Astrocyte (in vitro differentiated cells and primary cell): Measurements from ENCODE around the gene CACNG7. TPM values are rescaled to one million over a fixed set of nuclear protein-coding genes. Genes with fewer than 3 reads are reported as not detected.
A peak's percentile ranks its signal among the peaks of the same experiment; 100 is the strongest.

Experiments used
- DNase-seq: peaks from one replicate; pipeline ENCODE4 v3.0.0-alpha.2; 2010; ENCODE audit warnings: low read depth
- FAIRE-seq: peaks from 2 replicates; lab custom pipeline; 2011; peaks lifted over from hg19 to GRCh38; lab: Jason Lieb, UNC
- H2AFZ ChIP-seq: 2 replicates; pipeline ENCODE4 v1.6.0; 2012; ENCODE audit warnings: low read depth, low read length, inconsistent platforms
- H3K27ac ChIP-seq: 2 replicates; pipeline ENCODE4 v1.5.1; 2011; ENCODE audit warnings: low read depth, low read length, inconsistent platforms
- H3K27me3 ChIP-seq: 2 replicates; pipeline ENCODE4 v1.6.0; 2011; ENCODE audit warnings: low read length, inconsistent platforms; ENCODE audit not compliant: insufficient read depth
- H3K36me3 ChIP-seq: 2 replicates; pipeline ENCODE4 v1.5.1; 2011; ENCODE audit warnings: low read length, inconsistent platforms; ENCODE audit not compliant: insufficient read depth
- H3K4me1 ChIP-seq: 2 replicates; pipeline ENCODE4 v1.5.1; 2011; ENCODE audit warnings: low read length, inconsistent platforms; ENCODE audit not compliant: insufficient read depth
- H3K4me2 ChIP-seq: 2 replicates; pipeline ENCODE4 v1.6.0; 2012; ENCODE audit warnings: low read length, inconsistent platforms
- H3K4me3 ChIP-seq: 2 replicates; pipeline ENCODE4 v1.5.1; 2011; ENCODE audit warnings: low read depth, mild to moderate bottlenecking, low read length, inconsistent platforms; ENCODE audit not compliant: insufficient read depth
- H3K79me2 ChIP-seq: 2 replicates; pipeline ENCODE4 v1.6.0; 2012; ENCODE audit warnings: mild to moderate bottlenecking, low read length, inconsistent platforms; ENCODE audit not compliant: insufficient read depth
- H3K9ac ChIP-seq: 2 replicates; pipeline ENCODE4 v1.6.0; 2012; ENCODE audit warnings: mild to moderate bottlenecking, low read length, inconsistent platforms
- H3K9me3 ChIP-seq: 2 replicates; pipeline ENCODE4 v1.5.1; 2012; ENCODE audit warnings: low read depth, mild to moderate bottlenecking, low read length, inconsistent platforms; ENCODE audit not compliant: insufficient read depth
- H4K20me1 ChIP-seq: 2 replicates; pipeline ENCODE4 v1.6.0; 2012; ENCODE audit warnings: low read length, inconsistent platforms; ENCODE audit not compliant: insufficient read depth
- H3K27ac Mint-ChIP-seq: one replicate; pipeline ENCODE4 v1.8.0; 2021; ENCODE audit warnings: mild to moderate bottlenecking, mixed read lengths; ENCODE audit not compliant: unreplicated experiment
- H3K27me3 Mint-ChIP-seq: one replicate; pipeline ENCODE4 v1.8.0; 2021; ENCODE audit warnings: low read depth, mixed read lengths; ENCODE audit not compliant: unreplicated experiment
- H3K36me3 Mint-ChIP-seq: one replicate; pipeline ENCODE4 v1.8.0; 2021; ENCODE audit warnings: low read depth, mixed read lengths; ENCODE audit not compliant: unreplicated experiment
- H3K4me1 Mint-ChIP-seq: one replicate; pipeline ENCODE4 v1.8.0; 2021; ENCODE audit warnings: low read depth, mixed read lengths; ENCODE audit not compliant: unreplicated experiment
- H3K4me3 Mint-ChIP-seq: one replicate; pipeline ENCODE4 v1.8.0; 2021; ENCODE audit warnings: mild to moderate bottlenecking, moderate library complexity, mixed read lengths; ENCODE audit not compliant: unreplicated experiment
- H3K9me3 Mint-ChIP-seq: one replicate; pipeline ENCODE4 v1.8.0; 2021; ENCODE audit warnings: mild to moderate bottlenecking, mixed read lengths; ENCODE audit not compliant: unreplicated experiment
- EZH2 ChIP-seq: IDR thresholded peaks from 2 replicates; pipeline ENCODE4 v1.6.1; 2012; ENCODE audit warnings: mild to moderate bottlenecking, low read length, inconsistent platforms; ENCODE audit not compliant: insufficient read depth
- total RNA-seq: library from RNA; stranded (reverse); gene quantifications from 2 replicates; pipeline ENCODE4 v1.2.1, GENCODE V29; 2021
- TF ChIP-seq, protein P1 (sequence below): IDR thresholded peaks from 2 replicates; pipeline ENCODE4 v1.5.1; 2011; ENCODE audit warnings: low read depth, mild to moderate bottlenecking, inconsistent platforms, low read length, moderate library complexity; ENCODE audit not compliant: insufficient read depth

Gene CACNG7
- total RNA-seq, 1 donor from 2014 or later, result 3.5 TPM

DNA sequence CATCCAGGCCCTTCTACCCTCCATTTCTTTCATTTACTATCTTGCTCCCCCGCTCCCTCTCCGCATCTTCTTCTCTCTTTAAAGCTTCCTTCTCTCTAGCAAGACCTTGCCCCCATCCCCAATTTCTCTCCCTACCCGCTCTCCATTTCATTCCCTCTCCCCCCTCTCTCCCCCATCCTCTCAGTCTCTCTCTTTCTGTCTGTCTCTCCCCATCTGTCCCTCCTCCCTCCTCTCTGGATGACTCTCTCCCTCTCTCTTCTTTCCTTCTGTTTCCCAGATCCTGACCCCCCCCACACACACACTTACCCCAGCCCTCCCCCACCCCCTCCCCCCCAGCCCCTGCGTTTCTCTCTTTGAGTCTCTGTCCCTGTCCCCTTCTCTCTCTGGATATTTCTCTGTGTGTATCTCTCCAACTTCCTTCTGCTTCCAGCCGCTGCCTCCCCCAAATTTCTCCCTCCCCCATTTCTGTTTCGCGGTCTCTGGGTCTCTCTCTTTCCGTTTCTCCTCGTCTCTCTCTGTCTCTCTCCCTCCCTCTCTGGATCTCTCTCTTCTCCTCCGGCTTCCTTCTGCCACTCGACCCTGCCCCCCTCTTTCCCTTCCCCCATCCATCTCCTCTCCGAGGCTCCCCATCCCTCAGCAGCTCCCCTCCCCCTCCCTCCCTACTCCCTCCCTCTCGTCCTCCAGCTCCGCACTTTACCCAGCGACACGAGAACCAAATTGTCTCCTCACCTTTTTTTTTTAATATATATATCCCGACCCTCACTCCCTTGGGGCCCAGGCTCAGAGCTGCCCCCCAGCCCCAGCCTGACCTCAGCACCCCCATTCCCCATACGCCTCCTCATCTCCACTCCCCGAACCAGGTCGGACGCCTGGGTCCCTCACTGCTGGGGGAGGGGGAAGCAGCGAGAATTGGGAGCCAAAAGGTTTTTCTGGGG lies 50.0 kb downstream of the CACNG7 start:
- no peak overlapping the region for H3K4me3 ChIP-seq
- H3K27ac Mint-ChIP-seq, result no peak overlapping the region

DNA sequence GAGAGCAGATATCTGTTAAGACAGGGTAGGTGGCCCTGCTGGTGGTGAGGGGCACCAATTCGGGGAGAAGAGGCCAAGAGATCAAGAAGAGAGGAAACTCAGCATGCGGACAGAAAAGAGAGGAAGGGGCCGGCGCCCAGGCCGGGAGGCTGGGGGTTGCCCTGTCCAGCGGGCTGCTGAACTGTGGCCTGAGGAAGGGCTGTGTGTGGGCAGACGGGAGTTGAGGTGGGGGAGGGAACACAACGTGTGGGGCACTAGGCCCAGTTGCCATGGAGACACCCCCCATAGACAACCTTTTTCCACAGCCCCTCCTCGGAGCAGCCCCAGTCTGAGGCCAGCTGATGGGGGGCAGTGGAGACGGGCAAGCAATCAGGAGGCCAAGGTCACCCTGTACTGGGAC lies 51.1 kb downstream of the CACNG7 start:
- H3K36me3 Mint-ChIP-seq, result peaks cover 7% of the 10 kb centered on the region
- H3K27ac ChIP-seq, result no peak overlapping the region
- TF ChIP-seq, protein P1, sequence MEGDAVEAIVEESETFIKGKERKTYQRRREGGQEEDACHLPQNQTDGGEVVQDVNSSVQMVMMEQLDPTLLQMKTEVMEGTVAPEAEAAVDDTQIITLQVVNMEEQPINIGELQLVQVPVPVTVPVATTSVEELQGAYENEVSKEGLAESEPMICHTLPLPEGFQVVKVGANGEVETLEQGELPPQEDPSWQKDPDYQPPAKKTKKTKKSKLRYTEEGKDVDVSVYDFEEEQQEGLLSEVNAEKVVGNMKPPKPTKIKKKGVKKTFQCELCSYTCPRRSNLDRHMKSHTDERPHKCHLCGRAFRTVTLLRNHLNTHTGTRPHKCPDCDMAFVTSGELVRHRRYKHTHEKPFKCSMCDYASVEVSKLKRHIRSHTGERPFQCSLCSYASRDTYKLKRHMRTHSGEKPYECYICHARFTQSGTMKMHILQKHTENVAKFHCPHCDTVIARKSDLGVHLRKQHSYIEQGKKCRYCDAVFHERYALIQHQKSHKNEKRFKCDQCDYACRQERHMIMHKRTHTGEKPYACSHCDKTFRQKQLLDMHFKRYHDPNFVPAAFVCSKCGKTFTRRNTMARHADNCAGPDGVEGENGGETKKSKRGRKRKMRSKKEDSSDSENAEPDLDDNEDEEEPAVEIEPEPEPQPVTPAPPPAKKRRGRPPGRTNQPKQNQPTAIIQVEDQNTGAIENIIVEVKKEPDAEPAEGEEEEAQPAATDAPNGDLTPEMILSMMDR, result no peak
- no peak for TF ChIP-seq EZH2
- H3K4me3 ChIP-seq, result no peak overlapping the region
- H3K9ac ChIP-seq, result no peak overlapping the region
- H3K27me3 Mint-ChIP-seq, result peaks cover 38% of the 10 kb centered on the region
- peak overlapping the region; percentile 67 for H3K27ac Mint-ChIP-seq
- peaks cover 32% of the 10 kb centered on the region for H3K27me3 ChIP-seq
- H3K9me3 ChIP-seq, result no peaks in the 10 kb centered on the region
- peak overlapping the region; percentile 76 for H3K4me2 ChIP-seq
- no peaks in the 10 kb centered on the region for H4K20me1 ChIP-seq
- no peaks in the 10 kb centered on the region for H3K79me2 ChIP-seq
- H2AFZ ChIP-seq, result no peak overlapping the region
- no peaks in the 10 kb centered on the region for H3K4me1 ChIP-seq
- peaks cover 16% of the 10 kb centered on the region for H3K4me1 Mint-ChIP-seq
- no peak for FAIRE-seq
- no peaks in the 10 kb centered on the region for H3K36me3 ChIP-seq
- H3K9me3 Mint-ChIP-seq, result no peaks in the 10 kb centered on the region
- no peak for DNase-seq
- peak overlapping the region; percentile 91 for H3K4me3 Mint-ChIP-seq

More for the DNA sequence above, 50.0 kb downstream of the CACNG7 start:
- DNase-seq (no peak), FAIRE-seq (no peak)
- Histone ChIP-seq H2AFZ (no peak overlapping the region), H3K4me1 (no peaks in the 10 kb centered on the region), H3K36me3 (no peaks in the 10 kb centered on the region), H3K9ac (no peak overlapping the region), H3K27ac (no peak overlapping the region), H4K20me1 (no peaks in the 10 kb centered on the region), H3K4me2 (peak overlapping the region; percentile 39), H3K27me3 (peaks cover 32% of the 10 kb centered on the region), H3K9me3 (no peaks in the 10 kb centered on the region), H3K79me2 (no peaks in the 10 kb centered on the region)
- no peaks in the 10 kb centered on the region for H3K9me3 Mint-ChIP-seq
- TF ChIP-seq, protein P1, result no peak
- no peak for TF ChIP-seq EZH2
- peaks cover 36% of the 10 kb centered on the region for H3K27me3 Mint-ChIP-seq
- peak overlapping the region; percentile 79 for H3K4me3 Mint-ChIP-seq
- H3K4me1 Mint-ChIP-seq, result peaks cover 13% of the 10 kb centered on the region
- H3K36me3 Mint-ChIP-seq, result peaks cover 2% of the 10 kb centered on the region

DNA sequence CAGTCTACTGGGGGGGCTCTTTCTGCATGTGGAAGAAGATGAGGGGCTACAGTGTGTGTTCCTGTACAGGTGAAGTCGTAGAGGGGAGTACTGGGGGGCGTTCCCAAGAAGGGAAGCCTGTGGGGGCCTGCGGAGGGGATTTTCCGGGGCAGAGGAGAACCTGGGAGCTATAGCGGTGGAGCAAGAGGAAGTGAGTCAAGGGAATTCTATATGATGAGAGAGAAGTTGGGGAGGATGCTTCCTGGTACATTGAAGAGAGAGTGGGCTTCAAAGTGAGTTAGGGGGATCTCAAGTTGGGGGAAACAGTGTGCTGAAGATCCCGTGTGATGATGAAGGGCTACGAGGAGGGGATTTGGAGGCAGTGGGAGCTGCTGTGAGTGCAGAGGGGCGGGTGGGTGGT lies 51.8 kb downstream of the CACNG7 start:
- Histone ChIP-seq H3K27me3 (peaks cover 32% of the 10 kb centered on the region), H4K20me1 (no peaks in the 10 kb centered on the region), H3K4me2 (peak overlapping the region; percentile 76), H3K9ac (no peak overlapping the region), H3K36me3 (no peaks in the 10 kb centered on the region), H3K4me1 (no peaks in the 10 kb centered on the region), H2AFZ (no peak overlapping the region), H3K9me3 (no peaks in the 10 kb centered on the region), H3K79me2 (no peaks in the 10 kb centered on the region), H3K27ac (no peak overlapping the region), H3K4me3 (peak overlapping the region; percentile 23)
- peaks cover 10% of the 10 kb centered on the region for H3K36me3 Mint-ChIP-seq
- peak overlapping the region; percentile 67 for H3K27ac Mint-ChIP-seq
- no peak for TF ChIP-seq EZH2
- TF ChIP-seq, protein P1, result no peak
- FAIRE-seq (no peak), DNase-seq (no peak)
- H3K9me3 Mint-ChIP-seq, result no peaks in the 10 kb centered on the region
- H3K27me3 Mint-ChIP-seq, result peaks cover 38% of the 10 kb centered on the region
- H3K4me1 Mint-ChIP-seq, result peaks cover 16% of the 10 kb centered on the region
- H3K4me3 Mint-ChIP-seq, result peak overlapping the region; percentile 91
